ENCODE results near the gene LRRC58. TPM values are rescaled to one million over a fixed set of nuclear protein-coding genes. Genes with fewer than 3 reads are reported as not detected.

LRRC58 gene
- total RNA-seq, 2 experiments from 2014 or later, result 41.4 to 42.4 TPM

DNA sequence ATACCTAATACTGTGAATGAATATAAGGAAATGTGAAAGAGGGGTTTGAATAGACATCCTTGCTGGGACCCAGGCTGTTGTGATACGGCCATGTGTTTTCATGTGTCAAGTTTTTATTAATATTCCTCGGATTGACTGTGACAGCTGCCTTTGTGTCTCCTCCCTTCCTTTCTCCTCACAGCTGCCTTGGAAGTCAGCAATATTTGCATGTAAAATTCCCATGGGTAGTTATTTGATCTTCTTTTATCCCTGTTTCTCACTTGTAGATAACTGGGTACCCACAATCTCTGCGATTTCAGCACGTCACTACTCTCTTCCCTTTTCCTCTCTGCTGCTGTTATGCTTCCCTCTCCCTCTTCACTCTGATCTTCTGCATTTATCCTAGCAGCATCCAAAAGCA is 73.5 kb downstream of the LRRC58 start:
- Mint-ChIP-seq H3K9me3 (no peaks in the 10 kb centered on the region), H3K36me3 (no peaks in the 10 kb centered on the region), H3K4me3 (no peak overlapping the region), H3K27ac (no peak overlapping the region), H3K27me3 (peaks cover 33% of the 10 kb centered on the region), H3K4me1 (no peaks in the 10 kb centered on the region)
- DNase-seq, result no peak

DNA sequence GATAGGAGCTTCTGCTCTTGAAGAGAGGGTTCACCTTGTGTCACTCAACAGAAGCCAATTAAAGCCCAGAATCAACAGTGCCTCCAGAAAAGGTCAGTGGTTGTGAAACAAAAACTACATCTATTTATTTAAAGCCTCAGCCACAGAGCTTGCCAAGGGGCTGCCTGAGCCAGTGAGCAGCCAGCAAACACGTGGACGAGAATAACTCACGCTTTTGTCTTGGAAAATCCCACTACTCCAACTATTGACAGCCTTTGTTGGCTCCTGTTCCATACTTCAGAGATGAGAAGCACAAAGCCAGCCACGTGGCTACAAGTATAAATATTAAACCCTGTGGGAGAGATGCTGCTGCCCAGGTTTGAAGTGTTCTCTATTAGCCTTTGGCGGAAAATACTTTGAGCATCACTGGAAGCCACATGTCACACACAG is 74.4 kb downstream of the LRRC58 start:
- H3K27me3 Mint-ChIP-seq, result peaks cover 33% of the 10 kb centered on the region
- H3K36me3 Mint-ChIP-seq, result no peaks in the 10 kb centered on the region
- H3K9me3 Mint-ChIP-seq, result no peaks in the 10 kb centered on the region
- H3K27ac Mint-ChIP-seq, result no peak overlapping the region
- no peak overlapping the region for H3K4me3 Mint-ChIP-seq
- DNase-seq, result no peak
- no peaks in the 10 kb centered on the region for H3K4me1 Mint-ChIP-seq

Other genes starting within 250 kb of the LRRC58 start
- under 1 TPM in 1 of 2 experiments, not detected in 1; 0.10 TPM for gene GPR156, start 64.1 kb downstream of the LRRC58 start, total RNA-seq
- gene FSTL1, start 101.6 kb upstream of the LRRC58 start, total RNA-seq, result 1 to 10 TPM; 1.6 to 1.7 TPM
- gene NDUFB4, start 247.0 kb upstream of the LRRC58 start, total RNA-seq, result 100 to 1,000 TPM; 120 to 124 TPM